Fibroblast of mammary gland (primary cell): ENCODE data around the gene EXOSC2.

Source experiments
- DNase-seq: peaks from one replicate; pipeline ENCODE4 v3.0.0-alpha.2; 2010; ENCODE audit warnings: low read depth
- H3K4me3 ChIP-seq: 2 replicates; pipeline ENCODE4 v1.5.1; 2011; ENCODE audit warnings: low read depth, mild to moderate bottlenecking, low read length, moderate library complexity; ENCODE audit not compliant: control insufficient read depth
- CTCF ChIP-seq: conservative IDR thresholded peaks from 2 replicates; pipeline ENCODE4 v1.5.1; 2011; ENCODE audit warnings: low read depth, low read length, inconsistent platforms; ENCODE audit not compliant: control insufficient read depth, insufficient read depth

The EXOSC2 gene

GRCh38 chr9:130660326-130660682 lies 33.3 kb upstream of the EXOSC2 start:
- no peak for DNase-seq
- H3K4me3 ChIP-seq, result no peak overlapping the region
- TF ChIP-seq CTCF, result no peak

- no peak for TF ChIP-seq CTCF
- DNase-seq, result no peak
- no peak overlapping the region for H3K4me3 ChIP-seq
Observed at GRCh38 chr9:130660683-130661450, 32.7 kb upstream of the EXOSC2 start.

- no peak for DNase-seq
- no peak overlapping the region for H3K4me3 ChIP-seq
- TF ChIP-seq CTCF, result no peak
Observed at GRCh38 chr9:130661451-130662098, 32.0 kb upstream of the EXOSC2 start.

GRCh38 chr9:130662099-130662969 lies 31.2 kb upstream of the EXOSC2 start:
- TF ChIP-seq CTCF, result no peak
- H3K4me3 ChIP-seq, result no peak overlapping the region
- no peak for DNase-seq

- no peak overlapping the region for H3K4me3 ChIP-seq
- no peak for TF ChIP-seq CTCF
- DNase-seq, result no peak
Observed at GRCh38 chr9:130662970-130663257, 30.7 kb upstream of the EXOSC2 start.

GRCh38 chr9:130663258-130663976 lies 30.2 kb upstream of the EXOSC2 start:
- TF ChIP-seq CTCF, result no peak
- DNase-seq, result no peak
- H3K4me3 ChIP-seq, result no peak overlapping the region
